Measurements from ENCODE around the gene GLS.

GLS gene

GRCh38 chr2:190999058-190999457 is 118.4 kb downstream of the GLS start:
- TF ChIP-seq CTCF (IDR thresholded peaks at IDR 0.05; ENCODE audit: insufficient read depth, low read length), result no peak
- TF ChIP-seq SPI1 (IDR thresholded peaks at IDR 0.05; ENCODE audit: borderline replicate concordance, low read depth), result no peak
- TF ChIP-seq GABPA (IDR thresholded peaks at IDR 0.05; ENCODE audit: low read depth), result no peak
- no peak for TF ChIP-seq POLR2AphosphoS5 (IDR thresholded peaks at IDR 0.05; ENCODE audit: low read depth)
- TF ChIP-seq, protein P1, sequence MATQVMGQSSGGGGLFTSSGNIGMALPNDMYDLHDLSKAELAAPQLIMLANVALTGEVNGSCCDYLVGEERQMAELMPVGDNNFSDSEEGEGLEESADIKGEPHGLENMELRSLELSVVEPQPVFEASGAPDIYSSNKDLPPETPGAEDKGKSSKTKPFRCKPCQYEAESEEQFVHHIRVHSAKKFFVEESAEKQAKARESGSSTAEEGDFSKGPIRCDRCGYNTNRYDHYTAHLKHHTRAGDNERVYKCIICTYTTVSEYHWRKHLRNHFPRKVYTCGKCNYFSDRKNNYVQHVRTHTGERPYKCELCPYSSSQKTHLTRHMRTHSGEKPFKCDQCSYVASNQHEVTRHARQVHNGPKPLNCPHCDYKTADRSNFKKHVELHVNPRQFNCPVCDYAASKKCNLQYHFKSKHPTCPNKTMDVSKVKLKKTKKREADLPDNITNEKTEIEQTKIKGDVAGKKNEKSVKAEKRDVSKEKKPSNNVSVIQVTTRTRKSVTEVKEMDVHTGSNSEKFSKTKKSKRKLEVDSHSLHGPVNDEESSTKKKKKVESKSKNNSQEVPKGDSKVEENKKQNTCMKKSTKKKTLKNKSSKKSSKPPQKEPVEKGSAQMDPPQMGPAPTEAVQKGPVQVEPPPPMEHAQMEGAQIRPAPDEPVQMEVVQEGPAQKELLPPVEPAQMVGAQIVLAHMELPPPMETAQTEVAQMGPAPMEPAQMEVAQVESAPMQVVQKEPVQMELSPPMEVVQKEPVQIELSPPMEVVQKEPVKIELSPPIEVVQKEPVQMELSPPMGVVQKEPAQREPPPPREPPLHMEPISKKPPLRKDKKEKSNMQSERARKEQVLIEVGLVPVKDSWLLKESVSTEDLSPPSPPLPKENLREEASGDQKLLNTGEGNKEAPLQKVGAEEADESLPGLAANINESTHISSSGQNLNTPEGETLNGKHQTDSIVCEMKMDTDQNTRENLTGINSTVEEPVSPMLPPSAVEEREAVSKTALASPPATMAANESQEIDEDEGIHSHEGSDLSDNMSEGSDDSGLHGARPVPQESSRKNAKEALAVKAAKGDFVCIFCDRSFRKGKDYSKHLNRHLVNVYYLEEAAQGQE (IDR thresholded peaks at IDR 0.05; ENCODE audit: insufficient replicate concordance, low read depth), result no peak
- no peaks in the 10 kb centered on the region for H3K27me3 ChIP-seq (ENCODE audit: insufficient read depth, poor library complexity, severe bottlenecking)
- no peak for DNase-seq (ENCODE audit: low read depth in 1 of 2, low spot score in 1 of 2)
- no peak overlapping the region for H3K27ac ChIP-seq (replicated peaks)
- no peak overlapping the region for H3K4me3 ChIP-seq (replicated peaks; ENCODE audit: insufficient read depth, low read length)

- no peak for DNase-seq (ENCODE audit: low read depth in 1 of 2, low spot score in 1 of 2)
- no peak for TF ChIP-seq POLR2AphosphoS5 (IDR thresholded peaks at IDR 0.05; ENCODE audit: low read depth)
- no peak for TF ChIP-seq GABPA (IDR thresholded peaks at IDR 0.05; ENCODE audit: low read depth)
- no peak for TF ChIP-seq CTCF (IDR thresholded peaks at IDR 0.05; ENCODE audit: insufficient read depth, low read length)
- no peak for TF ChIP-seq SPI1 (IDR thresholded peaks at IDR 0.05; ENCODE audit: borderline replicate concordance, low read depth)
- TF ChIP-seq, protein P1 (IDR thresholded peaks at IDR 0.05; ENCODE audit: insufficient replicate concordance, low read depth), result no peak
- Histone ChIP-seq H3K27ac (replicated peaks) (no peak overlapping the region), H3K27me3 (ENCODE audit: insufficient read depth, poor library complexity, severe bottlenecking) (no peaks in the 10 kb centered on the region), H3K4me3 (replicated peaks; ENCODE audit: insufficient read depth, low read length) (no peak overlapping the region)
These were observed 119.5 kb downstream of the GLS start for GRCh38 chr2:190999949-191000665.

GRCh38 chr2:191001032-191001431 is 120.4 kb downstream of the GLS start:
- TF ChIP-seq, protein P1 (IDR thresholded peaks at IDR 0.05; ENCODE audit: insufficient replicate concordance, low read depth), result no peak
- TF ChIP-seq CTCF (IDR thresholded peaks at IDR 0.05; ENCODE audit: insufficient read depth, low read length), result no peak
- TF ChIP-seq GABPA (IDR thresholded peaks at IDR 0.05; ENCODE audit: low read depth), result no peak
- no peak for TF ChIP-seq POLR2AphosphoS5 (IDR thresholded peaks at IDR 0.05; ENCODE audit: low read depth)
- TF ChIP-seq SPI1 (IDR thresholded peaks at IDR 0.05; ENCODE audit: borderline replicate concordance, low read depth), result no peak
- DNase-seq (ENCODE audit: low read depth in 1 of 2, low spot score in 1 of 2), result no peak
- Histone ChIP-seq H3K27ac (replicated peaks) (no peak overlapping the region), H3K4me3 (replicated peaks; ENCODE audit: insufficient read depth, low read length) (no peak overlapping the region), H3K27me3 (ENCODE audit: insufficient read depth, poor library complexity, severe bottlenecking) (no peaks in the 10 kb centered on the region)
